ENCODE results near the gene SYS1.

- no peak for TF ChIP-seq CTCF (IDR thresholded peaks at IDR 0.05)
- TF ChIP-seq POLR2AphosphoS5 (IDR thresholded peaks at IDR 0.05) = no peak
- TF ChIP-seq EP300 (IDR thresholded peaks at IDR 0.05) = no peak
Observed at GRCh38 chr20:45400346-45401031, 37.5 kb downstream of the SYS1 start.
